HepG2 (cell line): ENCODE data around the gene C5orf15. TPM values are rescaled to one million over a fixed set of nuclear protein-coding genes. Genes with fewer than 3 reads are reported as not detected.
"Not testable (repeated sequence)": the region's sequence is repeated elsewhere in the genome, so short reads cannot be mapped to it uniquely, and the experiment has no call there.

Source experiments
- ATAC-seq: fragments of 200-7000 bp; cut with Tn5 transposase; 3 replicates; pipeline ENCODE4 v1.9.1; 2020; ENCODE audit warnings: mild to moderate bottlenecking, moderate library complexity
- BruUV-seq: library from RNA; stranded (reverse); fragments of 400-500 nt; replicated peaks from 2 replicates; lab custom pipeline; 2021; lab: Mats Ljungman, UMichigan
- CTCF ChIA-PET: fragments of 300-600 bp; formaldehyde crosslinking; extraction: SDS; loops from one replicate; lab custom pipeline; 2021; ENCODE audit warnings: low total read pairs, inconsistent platforms, low intra/inter-chr PET ratio; lab: Yijun Ruan, JAX
- POLR2A ChIA-PET: fragments of 350-600 bp; sonication (Branson Sonifier 250); formaldehyde crosslinking; loops from one replicate; lab custom pipeline; 2020; ENCODE audit warnings: antibody characterized with exemption, inconsistent platforms; lab: Yijun Ruan, JAX
- DNase-seq: peaks from one replicate; pipeline ENCODE4 v3.0.0-alpha.2; 2015; ENCODE audit warnings: low spot score
- FAIRE-seq: peaks from 3 replicates; lab custom pipeline; 2011; peaks lifted over from hg19 to GRCh38; lab: Jason Lieb, UNC
- H2AFZ ChIP-seq: one replicate; pipeline ENCODE4 v1.6.1; 2011; ENCODE audit warnings: low read length, inconsistent platforms
- H3K27ac ChIP-seq: fragments of 300-600 bp; 3 replicates; pipeline ENCODE4 v1.8.0; 2011; ENCODE audit warnings: mixed run types, mild to moderate bottlenecking, mixed read lengths, low read length, inconsistent platforms; ENCODE audit not compliant: insufficient read depth; ENCODE audit errors: extremely low read length
- H3K27me3 ChIP-seq, 2 experiments: fragments of 200-600 bp in 1 of 2; 2 replicates in 1 of 2; 3 replicates in 1 of 2; pipeline versions ENCODE4 v1.6.0 to v1.8.0; 2011; ENCODE audit warnings: low read length in 2 of 2, mild to moderate bottlenecking in 2 of 2, moderate library complexity in 2 of 2, inconsistent platforms in 1 of 2; ENCODE audit not compliant: insufficient read depth in 2 of 2, control insufficient read depth in 1 of 2
- H3K36me3 ChIP-seq, 2 experiments: fragments of 200-600 bp in 1 of 2; replicated peaks in 1 of 2; 2 replicates in 1 of 2; 3 replicates in 1 of 2; pipeline versions ENCODE4 v1.5.1 to v1.8.0; 2011; ENCODE audit warnings: low read length in 2 of 2, inconsistent platforms in 1 of 2; ENCODE audit not compliant: insufficient read depth in 2 of 2, control insufficient read depth in 1 of 2
- H3K4me1 ChIP-seq: 2 replicates; pipeline ENCODE4 v1.5.1; 2012; ENCODE audit warnings: low read length, inconsistent platforms; ENCODE audit not compliant: insufficient read depth
- H3K4me2 ChIP-seq: 2 replicates; pipeline ENCODE4 v1.6.0; 2011; ENCODE audit warnings: low read depth, low read length, inconsistent platforms
- H3K4me3 ChIP-seq, 3 experiments: fragments of 200-600 bp in 1 of 3; sonication (generic), shearing (Covaris generic) in 1 of 3; replicated peaks in 1 of 3; 2 replicates each; pipeline ENCODE4 v1.5.1; 2011 to 2016; ENCODE audit warnings: low read length in 3 of 3, inconsistent platforms in 2 of 3, low read depth in 2 of 3, mild to moderate bottlenecking in 2 of 3, control low read depth in 1 of 3, mixed read lengths in 1 of 3; ENCODE audit not compliant: insufficient read depth in 1 of 3
- H3K79me2 ChIP-seq: one replicate; pipeline ENCODE4 v1.6.1; 2011; ENCODE audit warnings: low read length, inconsistent platforms; ENCODE audit not compliant: insufficient read depth
- H3K9ac ChIP-seq: 2 replicates; pipeline ENCODE4 v1.6.0; 2011; ENCODE audit warnings: mild to moderate bottlenecking, low read depth, low read length, inconsistent platforms; ENCODE audit not compliant: insufficient read depth
- H3K9me3 ChIP-seq: 2 replicates; pipeline ENCODE4 v1.5.1; 2012; ENCODE audit warnings: mild to moderate bottlenecking, low read length
- H4K20me1 ChIP-seq: 2 replicates; pipeline ENCODE4 v1.6.0; 2011; ENCODE audit warnings: inconsistent platforms, mild to moderate bottlenecking, low read length, moderate library complexity; ENCODE audit not compliant: insufficient read depth
- HMG20A ChIP-seq: IDR thresholded peaks from 2 replicates; pipeline ENCODE4 v1.6.1; 2016; ENCODE audit warnings: borderline replicate concordance
- MEIS1 ChIP-seq: sonication (generic); formaldehyde crosslinking; IDR thresholded peaks from 2 replicates; pipeline ENCODE4 v1.9.0; 2021; ENCODE audit warnings: mild to moderate bottlenecking, missing genetic modification reagents, moderate library complexity, borderline replicate concordance
- SMC3 ChIP-seq: IDR thresholded peaks from 2 replicates; pipeline ENCODE4 v1.6.1; 2011; ENCODE audit warnings: low read length, improper control_type of control experiment
- SNAPC2 ChIP-seq: sonication (generic); formaldehyde crosslinking; IDR thresholded peaks from 2 replicates; pipeline ENCODE4 v1.8.1; 2022; ENCODE audit warnings: mild to moderate bottlenecking, missing genetic modification reagents
- SOX13 ChIP-seq, 3 experiments: fragments of 450-650 bp in 1 of 3; sonication (generic) in 1 of 3; formaldehyde crosslinking in 1 of 3; IDR thresholded peaks in 2 of 3; conservative IDR thresholded peaks in 1 of 3; 2 replicates each; pipeline versions ENCODE4 v1.5.0 to v1.6.1; 2016 to 2020; ENCODE audit warnings: antibody characterized with exemption in 1 of 3, mild to moderate bottlenecking in 1 of 3, missing compliant biosample characterization in 1 of 3, missing genetic modification reagents in 1 of 3, moderate library complexity in 1 of 3
- YEATS2 ChIP-seq: sonication (generic); formaldehyde crosslinking; IDR thresholded peaks from 2 replicates; pipeline ENCODE4 v1.4.0; 2020; ENCODE audit warnings: missing genetic modification reagents, borderline replicate concordance
- ZBTB1 ChIP-seq: sonication (generic); formaldehyde crosslinking; IDR thresholded peaks from 2 replicates; pipeline ENCODE4 v1.4.0; 2020; ENCODE audit warnings: missing genetic modification reagents, borderline replicate concordance
- WGBS: methylation state at CpG from one replicate; pipeline ENCODE4 v1.1.6; 2017; ENCODE audit warnings: low lambda C conversion rate; 5-methylcytosine and 5-hydroxymethylcytosine counted together
- in situ Hi-C: cut with HindIII; loops from 2 replicates; pipeline ENCODE4 v1.10.0; 2017; ENCODE audit warnings: low pct_unique_long_range_greater_than_20kb; ENCODE audit not compliant: extremely low pct_ligation_motif_present
- intact Hi-C: fragments of 100-400 bp; cut with micrococcal nuclease; formaldehyde crosslinking; loops from one replicate; pipeline ENCODE4 v1.10.0; 2022; ENCODE audit not compliant: unreplicated experiment
- polyA plus RNA-seq, 8 experiments: library from polyadenylated mRNA; depleted of rRNA in 3 of 8; stranded (reverse) in 7 of 8; unstranded in 1 of 8; fragments of >200 nt; fragmentation: Illumina TruSeq in 4 of 8; extraction: Trizol in 4 of 8; gene quantifications; 2 replicates each; pipeline versions ENCODE4 v1.2.1 to v1.2.3, GENCODE V29; 2011 to 2016; ENCODE audit warnings: low read depth in 4 of 8, missing spikeins in 1 of 8, mixed read lengths in 1 of 8; ENCODE audit not compliant: insufficient read depth in 1 of 8
- total RNA-seq, 5 experiments: library from RNA; depleted of rRNA; stranded (reverse); fragments of >200 nt; fragmentation: Illumina TruSeq; extraction: Trizol; gene quantifications; 2 replicates each; pipeline ENCODE4 v1.2.3, GENCODE V29; 2016; ENCODE audit warnings: low read depth in 1 of 5
- TF ChIP-seq, protein P1 (sequence below): sonication (generic); formaldehyde crosslinking; IDR thresholded peaks from 2 replicates; pipeline ENCODE4 v1.5.0; 2020; ENCODE audit warnings: mild to moderate bottlenecking, low read depth, missing genetic modification reagents, borderline replicate concordance
- TF ChIP-seq, protein P2 (sequence below): sonication (generic); formaldehyde crosslinking; IDR thresholded peaks from 2 replicates; pipeline ENCODE4 v1.4.0; 2020; ENCODE audit warnings: mild to moderate bottlenecking, missing genetic modification reagents

Gene C5orf15
- total and polyA plus RNA-seq, 2 of the 13 experiments (the other 11 are each of a cell fraction or from before 2014, with no cell fraction given) = 58.5 to 82.7 TPM

DNA sequence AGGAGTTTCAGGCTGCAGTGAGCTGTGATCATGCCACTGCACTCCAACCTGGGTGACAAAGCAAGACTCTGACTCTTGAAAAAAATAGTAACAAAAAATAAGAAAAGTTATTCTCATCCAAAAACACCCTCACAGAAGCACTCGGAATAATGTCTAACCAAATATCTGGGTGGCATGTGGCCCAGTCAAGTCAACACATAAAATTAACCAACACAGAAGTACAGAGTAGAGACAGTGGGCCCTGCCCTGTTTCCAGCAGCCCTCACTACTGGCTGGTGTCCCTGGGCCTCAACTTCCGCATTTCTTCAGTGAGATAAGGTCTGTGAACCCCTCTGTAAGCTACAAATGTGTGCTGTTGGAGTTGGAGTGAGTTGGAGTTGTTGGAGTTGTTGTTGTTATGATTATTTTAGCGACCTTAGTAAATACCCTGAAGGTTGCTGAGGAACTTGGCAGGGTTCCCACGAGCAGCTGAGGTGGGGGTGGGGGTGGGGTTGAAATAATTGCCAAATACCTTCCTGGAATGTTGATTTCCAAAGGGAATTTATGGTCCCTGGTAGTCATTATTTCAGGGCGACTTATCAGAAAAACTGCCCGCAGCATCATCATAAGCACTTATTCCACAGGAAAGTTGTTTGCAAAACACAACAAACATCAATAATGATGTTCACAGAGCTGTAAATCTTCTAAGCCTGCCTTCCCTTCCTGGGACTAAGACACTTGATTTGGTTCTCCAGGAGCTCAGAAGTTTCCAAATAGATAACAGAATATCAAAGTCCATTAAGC lies 30.2 kb downstream of the C5orf15 start (continued):
- TF ChIP-seq, protein P1, sequence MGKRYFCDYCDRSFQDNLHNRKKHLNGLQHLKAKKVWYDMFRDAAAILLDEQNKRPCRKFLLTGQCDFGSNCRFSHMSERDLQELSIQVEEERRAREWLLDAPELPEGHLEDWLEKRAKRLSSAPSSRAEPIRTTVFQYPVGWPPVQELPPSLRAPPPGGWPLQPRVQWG (CRISPR knock-in tag) = no peak
- TF ChIP-seq MEIS1 (CRISPR knock-in tag) (no peak), YEATS2 (CRISPR knock-in tag) (no peak), SMC3 (no peak), SOX13 (IDR thresholded peaks at IDR 0.05) (no peak), SOX13 (CRISPR knock-in tag; conservative IDR thresholded peaks at IDR 0.05 in 1 of 2, IDR thresholded peaks at IDR 0.05 in 1 of 2) (no peak), HMG20A (CRISPR knock-in tag) (no peak), ZBTB1 (CRISPR knock-in tag) (no peak), SNAPC2 (CRISPR knock-in tag) (no peak)
- TF ChIP-seq, protein P2, sequence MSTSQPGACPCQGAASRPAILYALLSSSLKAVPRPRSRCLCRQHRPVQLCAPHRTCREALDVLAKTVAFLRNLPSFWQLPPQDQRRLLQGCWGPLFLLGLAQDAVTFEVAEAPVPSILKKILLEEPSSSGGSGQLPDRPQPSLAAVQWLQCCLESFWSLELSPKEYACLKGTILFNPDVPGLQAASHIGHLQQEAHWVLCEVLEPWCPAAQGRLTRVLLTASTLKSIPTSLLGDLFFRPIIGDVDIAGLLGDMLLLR (CRISPR knock-in tag) = no peak
- TF ChIP-seq, all 625 proteins: peak for 0

DNA sequence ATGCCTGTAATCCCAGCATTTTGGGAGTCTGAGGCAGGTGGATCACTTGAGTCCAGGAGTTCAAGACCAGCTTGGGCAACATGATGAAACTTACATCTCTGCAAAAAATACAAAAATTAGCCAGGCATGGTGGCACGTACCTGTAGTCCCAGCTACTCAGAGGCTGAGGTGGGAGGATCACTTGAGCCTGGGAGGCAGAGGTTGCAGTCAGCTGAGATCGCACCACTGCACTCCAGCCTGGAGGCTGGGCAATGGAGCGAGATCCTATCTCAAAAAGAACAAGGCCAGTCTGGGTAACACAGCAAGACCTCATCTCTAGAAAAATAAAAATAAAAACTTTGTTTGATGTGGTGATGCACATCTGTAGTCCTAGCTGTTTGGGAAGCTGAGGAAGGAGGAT lies 30.8 kb downstream of the C5orf15 start:
- H3K9ac ChIP-seq, FAIRE-seq, H3K9me3 ChIP-seq, H2AFZ ChIP-seq, H3K4me3 ChIP-seq, H4K20me1 ChIP-seq, H3K36me3 ChIP-seq, BruUV-seq, H3K79me2 ChIP-seq, DNase-seq, ATAC-seq, POLR2A ChIA-PET, H3K4me2 ChIP-seq, CTCF ChIA-PET, in situ Hi-C loops, intact Hi-C loops, H3K27ac ChIP-seq: not testable (repeated sequence)
- Histone ChIP-seq H3K27me3 (peaks cover 1 to 18% of the 10 kb centered on the region in 2 experiments; a peak in 3 of 5 replicates), H3K4me1 (peaks cover 16% of the 10 kb centered on the region)
- whole genome bisulfite sequencing = 49% methylated on average over 3 of the region's 3 CpGs
